ENCODE data around the gene KANSL1.

GRCh38 chr17:46117850-46118696 is 75.2 kb downstream of the KANSL1 start:
- TF ChIP-seq POLR2A (IDR thresholded peaks at IDR 0.05; ENCODE audit: low read depth, low read length) (no peak), POLR2AphosphoS5 (IDR thresholded peaks at IDR 0.05; ENCODE audit: low read depth, low read length) (no peak)
